ENCODE data around the gene TBC1D22A. TPM values are rescaled to one million over a fixed set of nuclear protein-coding genes. Genes with fewer than 3 reads are reported as not detected.

The TBC1D22A gene
- total and polyA plus RNA-seq, 7 experiments from 2014 or later = 18.6 to 50.1 (median 39.3) TPM

DNA sequence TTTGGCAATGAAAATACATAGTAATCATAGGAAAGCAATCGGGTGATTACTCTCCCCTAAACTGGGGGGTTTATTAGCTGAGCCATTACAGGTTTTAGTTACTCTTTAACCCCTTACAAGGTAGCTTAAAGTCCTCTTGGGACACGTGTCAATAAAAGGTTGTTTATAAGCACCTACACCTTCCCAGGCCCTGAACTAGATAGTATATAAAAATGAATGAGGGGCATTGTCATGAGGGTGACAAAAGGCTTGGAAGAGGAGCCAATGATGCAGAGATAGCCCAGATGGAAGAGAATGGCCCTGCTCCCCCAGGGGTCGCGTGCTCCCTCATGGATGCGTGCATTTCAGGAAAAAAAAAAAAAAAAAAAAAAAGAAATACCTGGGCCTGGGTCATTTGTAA lies 276.9 kb downstream of the TBC1D22A start:
- Mint-ChIP-seq H3K9me3 (no peaks in the 10 kb centered on the region), H3K27me3 (no peaks in the 10 kb centered on the region), H3K27ac (no peak overlapping the region), H3K4me1 (peaks cover 12 to 45% (median 34%) of the 10 kb centered on the region in 7 donors), H3K36me3 (peaks cover 0 to 19% (median 7%) of the 10 kb centered on the region in 5 donors), H3K4me3 (no peak overlapping the region)
- no peak overlapping the region for H3K4me3 ChIP-seq (ENCODE audit: low read length)
- H3K9me3 ChIP-seq (ENCODE audit: control insufficient read depth in 2 of 3, low read length in 3 of 3) = no peaks in the 10 kb centered on the region
- H3K4me1 ChIP-seq (ENCODE audit: control insufficient read depth in 2 of 2, insufficient read depth in 2 of 2, low read length in 2 of 2) = no peaks in the 10 kb centered on the region
- ChIA-PET POLR2A (interaction anchor here (0.6 kb wide), 1 partner anchor 16 kb away, joined by 3 read pairs; no protein-coding TSS in a partner anchor), CTCF (no interaction called here)
- H3K27me3 ChIP-seq (ENCODE audit: control insufficient read depth in 2 of 2, insufficient read depth in 2 of 2, low read length in 2 of 2) = no peaks in the 10 kb centered on the region
- H3K27ac ChIP-seq (ENCODE audit: low read depth, low read length) = no peak overlapping the region
- intact Hi-C loops (cut with micrococcal nuclease) = no loop called here
- ATAC-seq (no peak), DNase-seq (no peak)
- H3K36me3 ChIP-seq (ENCODE audit: control insufficient read depth in 2 of 3, insufficient read depth in 3 of 3, low read length in 3 of 3) = peaks cover 0 to 20% (median 0%) of the 10 kb centered on the region in 3 experiments

DNA sequence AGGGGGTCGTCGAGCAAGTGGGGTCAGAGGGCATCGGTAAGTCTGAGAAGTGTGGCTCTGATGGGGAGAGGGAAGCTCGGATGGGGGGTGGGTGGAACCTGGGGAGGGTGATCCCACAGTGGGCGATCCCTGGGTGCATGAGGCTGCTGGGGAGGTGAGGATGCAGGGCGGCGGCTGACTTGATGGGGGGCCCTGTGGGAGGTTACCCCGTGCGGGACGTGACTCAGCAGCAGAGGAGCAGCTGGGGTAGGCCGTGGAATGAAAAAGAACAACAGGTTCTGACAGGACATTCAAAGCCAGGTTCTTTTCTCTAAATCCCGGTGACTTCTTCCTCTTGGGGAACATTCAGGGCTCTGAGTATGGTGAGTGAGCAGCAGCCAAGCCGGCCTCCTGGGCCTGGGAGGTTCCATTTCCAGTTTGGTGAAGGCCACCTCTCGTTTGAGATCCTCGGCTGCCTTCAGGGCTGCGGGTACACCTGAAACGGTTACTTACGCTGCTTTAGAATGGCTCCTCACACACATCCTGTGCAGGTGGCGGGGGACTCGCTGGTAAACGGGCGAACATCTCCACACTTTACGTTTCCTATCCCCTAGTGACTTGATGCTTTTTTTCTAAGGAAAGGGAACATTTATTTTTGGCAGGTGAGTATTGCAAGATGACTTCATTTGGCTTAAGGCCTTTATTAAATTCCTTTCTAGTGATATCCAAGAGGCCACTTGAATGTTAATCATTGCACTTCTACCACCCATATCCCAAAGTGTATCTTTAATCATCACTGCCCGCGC lies 278.2 kb downstream of the TBC1D22A start:
- peak overlapping the region in 3 of 9 donors; percentile 4 to 38 (median 23) for H3K27ac Mint-ChIP-seq
- no peaks in the 10 kb centered on the region for H3K27me3 ChIP-seq (ENCODE audit: control insufficient read depth in 2 of 2, insufficient read depth in 2 of 2, low read length in 2 of 2)
- DNase-seq (no peak), ATAC-seq (no peak)
- H3K9me3 ChIP-seq (ENCODE audit: control insufficient read depth in 2 of 3, low read length in 3 of 3) = no peaks in the 10 kb centered on the region
- CTCF ChIA-PET = no interaction called here
- POLR2A ChIA-PET = no interaction called here
- no peaks in the 10 kb centered on the region for H3K27me3 Mint-ChIP-seq
- H3K4me3 ChIP-seq (ENCODE audit: low read length) = no peak overlapping the region
- no peak overlapping the region for H3K27ac ChIP-seq (ENCODE audit: low read depth, low read length)
- H3K36me3 ChIP-seq (ENCODE audit: control insufficient read depth in 2 of 3, insufficient read depth in 3 of 3, low read length in 3 of 3) = peaks cover 0 to 17% (median 0%) of the 10 kb centered on the region in 3 experiments
- peak overlapping the region in 1 of 10 donors; percentile 28 for H3K4me3 Mint-ChIP-seq
- H3K9me3 Mint-ChIP-seq = no peaks in the 10 kb centered on the region
- H3K36me3 Mint-ChIP-seq = peaks cover 0 to 17% (median 7%) of the 10 kb centered on the region in 5 donors
- H3K4me1 ChIP-seq (ENCODE audit: control insufficient read depth in 2 of 2, insufficient read depth in 2 of 2, low read length in 2 of 2) = no peaks in the 10 kb centered on the region
- intact Hi-C loops (cut with micrococcal nuclease) = no loop called here
- peaks cover 16 to 57% (median 45%) of the 10 kb centered on the region in 7 donors for H3K4me1 Mint-ChIP-seq

DNA sequence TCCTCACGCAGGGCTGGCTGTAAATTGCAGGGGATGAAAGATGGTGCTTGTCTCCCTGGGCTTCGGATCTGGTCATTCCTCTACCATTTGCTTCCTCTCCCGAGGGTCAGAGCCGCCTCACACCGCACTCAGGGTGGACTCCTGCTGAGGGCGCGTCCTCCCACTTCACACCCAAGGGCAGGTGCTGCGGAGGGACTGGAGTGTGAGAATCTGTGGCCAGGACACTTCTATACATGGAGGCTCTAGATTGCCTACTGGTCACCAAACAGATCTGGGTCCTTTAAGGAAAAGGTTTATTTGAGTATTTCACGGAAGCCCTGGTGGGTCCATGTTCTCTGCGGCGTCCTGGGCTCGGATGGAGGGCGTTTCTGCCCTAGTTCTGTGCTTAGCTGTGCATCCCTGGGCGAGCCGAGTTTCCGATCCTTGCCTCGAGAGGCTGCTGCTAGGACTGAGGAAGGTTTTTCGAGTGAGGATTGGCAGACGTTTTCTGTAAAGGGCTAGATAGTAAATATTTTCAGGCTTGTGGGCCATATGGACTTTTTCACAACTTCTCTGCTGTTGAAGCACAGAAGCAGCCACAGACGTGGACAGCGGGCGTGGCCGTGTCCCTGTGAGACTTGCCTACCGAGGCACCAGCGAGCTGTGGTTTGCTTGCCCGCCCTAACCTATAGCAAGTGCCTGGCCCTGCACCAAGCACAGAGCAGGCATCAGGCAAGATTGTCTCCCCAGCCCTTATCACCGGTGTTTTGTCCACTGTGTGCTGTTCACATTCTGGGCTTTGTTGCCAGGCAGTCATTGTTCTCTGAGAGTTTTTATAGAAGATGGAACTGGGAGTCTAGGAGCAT lies 279.0 kb downstream of the TBC1D22A start:
- Mint-ChIP-seq H3K4me3 (peak overlapping the region in 1 of 10 donors; percentile 28), H3K9me3 (no peaks in the 10 kb centered on the region), H3K36me3 (peaks cover 0 to 17% (median 7%) of the 10 kb centered on the region in 5 donors), H3K4me1 (peaks cover 16 to 57% (median 45%) of the 10 kb centered on the region in 7 donors), H3K27ac (no peak overlapping the region), H3K27me3 (no peaks in the 10 kb centered on the region)
- ATAC-seq = no peak
- H3K36me3 ChIP-seq (ENCODE audit: control insufficient read depth in 2 of 3, insufficient read depth in 3 of 3, low read length in 3 of 3) = peaks cover 0 to 11% (median 0%) of the 10 kb centered on the region in 3 experiments
- ChIA-PET POLR2A (no interaction called here), CTCF (no interaction called here)
- H3K27ac ChIP-seq (ENCODE audit: low read depth, low read length) = no peak overlapping the region
- intact Hi-C loops (cut with micrococcal nuclease) = no loop called here
- H3K9me3 ChIP-seq (ENCODE audit: control insufficient read depth in 2 of 3, low read length in 3 of 3) = no peaks in the 10 kb centered on the region
- no peak overlapping the region for H3K4me3 ChIP-seq (ENCODE audit: low read length)
- no peaks in the 10 kb centered on the region for H3K27me3 ChIP-seq (ENCODE audit: control insufficient read depth in 2 of 2, insufficient read depth in 2 of 2, low read length in 2 of 2)
- DNase-seq = no peak
- H3K4me1 ChIP-seq (ENCODE audit: control insufficient read depth in 2 of 2, insufficient read depth in 2 of 2, low read length in 2 of 2) = no peaks in the 10 kb centered on the region

DNA sequence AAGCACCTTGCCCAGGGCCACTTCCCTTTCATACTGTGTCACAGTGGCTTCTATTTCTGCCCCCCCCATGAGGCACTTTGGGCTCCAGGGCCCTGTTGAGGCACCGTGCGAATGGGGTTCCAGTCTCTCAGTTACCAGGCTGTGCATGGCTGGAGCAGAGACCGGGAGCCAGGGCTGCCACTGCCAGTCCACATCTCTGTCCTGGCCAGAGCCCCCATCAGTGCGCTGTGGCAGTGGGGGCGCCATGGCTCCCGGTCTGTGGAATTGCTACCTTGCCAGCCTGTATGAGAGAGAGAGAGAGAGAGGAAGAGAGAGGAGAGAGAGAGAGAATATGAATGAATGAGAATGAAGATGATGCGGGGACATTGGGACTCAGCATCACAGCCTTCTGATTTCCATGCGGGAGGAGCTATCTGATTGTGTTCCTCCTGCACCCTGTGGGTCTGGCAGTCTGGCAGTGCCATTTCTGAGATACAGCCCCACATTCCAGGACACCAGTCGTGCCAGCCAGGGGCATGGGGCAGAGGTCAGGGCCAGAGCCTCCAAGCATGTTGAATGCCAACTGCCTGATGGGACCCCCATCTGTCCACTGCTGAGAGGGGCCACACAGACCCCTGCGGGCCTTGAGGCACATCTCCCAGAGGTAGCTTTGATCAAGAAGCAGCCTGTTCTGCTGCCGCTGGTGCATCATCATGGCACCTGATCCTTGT lies 279.8 kb downstream of the TBC1D22A start:
- Histone ChIP-seq H3K27ac (ENCODE audit: low read depth, low read length) (no peak overlapping the region), H3K36me3 (ENCODE audit: control insufficient read depth in 2 of 3, insufficient read depth in 3 of 3, low read length in 3 of 3) (peaks cover 0 to 4% (median 0%) of the 10 kb centered on the region in 3 experiments), H3K4me1 (ENCODE audit: control insufficient read depth in 2 of 2, insufficient read depth in 2 of 2, low read length in 2 of 2) (no peaks in the 10 kb centered on the region), H3K27me3 (ENCODE audit: control insufficient read depth in 2 of 2, insufficient read depth in 2 of 2, low read length in 2 of 2) (no peaks in the 10 kb centered on the region), H3K9me3 (ENCODE audit: control insufficient read depth in 2 of 3, low read length in 3 of 3) (no peaks in the 10 kb centered on the region), H3K4me3 (ENCODE audit: low read length) (no peak overlapping the region)
- ATAC-seq = no peak
- H3K36me3 Mint-ChIP-seq = peaks cover 0 to 17% (median 5%) of the 10 kb centered on the region in 5 donors
- ChIA-PET POLR2A (no interaction called here), CTCF (no interaction called here)
- no peak overlapping the region for H3K4me3 Mint-ChIP-seq
- H3K4me1 Mint-ChIP-seq = peaks cover 18 to 61% (median 49%) of the 10 kb centered on the region in 7 donors
- intact Hi-C loops (cut with micrococcal nuclease) = no loop called here
- H3K27me3 Mint-ChIP-seq = no peaks in the 10 kb centered on the region
- H3K9me3 Mint-ChIP-seq = no peaks in the 10 kb centered on the region
- peak overlapping the region in 2 of 9 donors; percentile 17 to 20 for H3K27ac Mint-ChIP-seq
- DNase-seq = no peak

DNA sequence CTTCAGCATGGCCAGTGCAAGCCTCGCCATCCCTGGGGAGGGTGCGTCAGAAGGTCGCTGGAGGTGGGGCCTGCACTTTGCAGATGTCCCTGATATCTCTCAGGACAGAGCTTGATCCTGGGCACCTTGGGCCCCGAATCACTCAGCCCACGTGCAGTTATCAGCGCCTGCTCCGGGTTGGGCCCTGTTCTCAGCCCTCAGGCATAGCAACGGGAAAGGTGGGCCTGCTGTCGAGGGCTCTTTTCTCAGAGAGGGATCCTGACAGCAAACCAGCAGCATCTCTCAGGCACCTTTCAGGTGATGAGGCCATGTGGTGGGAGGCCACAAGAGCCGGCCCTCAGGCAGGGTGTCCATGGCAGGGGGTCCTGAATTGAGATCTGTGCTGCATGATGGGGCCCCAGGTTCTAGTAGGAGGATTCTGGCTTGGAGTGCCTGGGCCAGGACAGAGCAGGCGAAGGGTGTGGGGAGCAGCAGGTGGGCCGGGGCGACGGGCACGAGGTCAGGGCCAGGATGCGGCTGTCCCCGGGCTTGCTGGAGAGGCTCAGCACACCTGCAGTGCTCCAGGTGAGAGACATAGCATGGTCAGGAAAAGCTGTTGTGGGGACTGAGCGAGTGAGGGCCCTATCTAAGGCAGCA lies 280.5 kb downstream of the TBC1D22A start:
- H3K9me3 Mint-ChIP-seq = no peaks in the 10 kb centered on the region
- H3K27me3 Mint-ChIP-seq = no peaks in the 10 kb centered on the region
- Histone ChIP-seq H3K36me3 (ENCODE audit: control insufficient read depth in 2 of 3, insufficient read depth in 3 of 3, low read length in 3 of 3) (peaks cover 0 to 4% (median 0%) of the 10 kb centered on the region in 3 experiments), H3K9me3 (ENCODE audit: control insufficient read depth in 2 of 3, low read length in 3 of 3) (no peaks in the 10 kb centered on the region), H3K27me3 (ENCODE audit: control insufficient read depth in 2 of 2, insufficient read depth in 2 of 2, low read length in 2 of 2) (no peaks in the 10 kb centered on the region), H3K4me1 (ENCODE audit: control insufficient read depth in 2 of 2, insufficient read depth in 2 of 2, low read length in 2 of 2) (peaks cover 0 to 5% of the 10 kb centered on the region in 2 donors), H3K27ac (ENCODE audit: low read depth, low read length) (no peak overlapping the region), H3K4me3 (ENCODE audit: low read length) (no peak overlapping the region)
- POLR2A ChIA-PET = no interaction called here
- H3K4me3 Mint-ChIP-seq = no peak overlapping the region
- H3K27ac Mint-ChIP-seq = peak overlapping the region in 6 of 9 donors; percentile 3 to 78 (median 38)
- H3K36me3 Mint-ChIP-seq = peaks cover 0 to 13% (median 1%) of the 10 kb centered on the region in 5 donors
- ATAC-seq (no peak), DNase-seq (no peak)
- intact Hi-C loops (cut with micrococcal nuclease) = no loop called here
- peaks cover 18 to 61% (median 50%) of the 10 kb centered on the region in 7 donors for H3K4me1 Mint-ChIP-seq
- CTCF ChIA-PET = no interaction called here

All from naive thymus-derived CD4-positive, alpha-beta T cell (primary cell).